Cardiac muscle cell (in vitro differentiated cells and primary cell): ENCODE data around the gene CORO1C. TPM values are rescaled to one million over a fixed set of nuclear protein-coding genes. Genes with fewer than 3 reads are reported as not detected.

Experiments used
- DNase-seq, 2 donors: peaks; one replicate each; pipeline versions ENCODE4 v3.0.0 to v3.0.0-alpha.2; 2010 to 2017; ENCODE audit warnings: low read depth in 1 of 2, low spot score in 1 of 2
- H3K27ac ChIP-seq: fragments of 200-600 bp; sonication (generic); 2 replicates; pipeline ENCODE4 v1.5.1; 2016
- H3K27me3 ChIP-seq: fragments of 200-600 bp; sonication (generic); 2 replicates; pipeline ENCODE4 v1.6.0; 2016; ENCODE audit warnings: control low read depth
- H3K36me3 ChIP-seq: fragments of 200-600 bp; sonication (generic); 2 replicates; pipeline ENCODE4 v1.5.1; 2016; ENCODE audit warnings: control low read depth
- H3K4me1 ChIP-seq: fragments of 200-600 bp; sonication (generic); 2 replicates; pipeline ENCODE4 v1.8.1; 2017; ENCODE audit warnings: low read depth, mild to moderate bottlenecking, mixed run types
- H3K4me3 ChIP-seq: fragments of 200-600 bp; sonication (generic); 2 replicates; pipeline ENCODE4 v1.5.1; 2016; ENCODE audit warnings: mild to moderate bottlenecking
- H3K9me3 ChIP-seq: fragments of 200-600 bp; sonication (generic); 2 replicates; pipeline ENCODE4 v1.5.1; 2017; ENCODE audit warnings: low read depth, mild to moderate bottlenecking, control low read depth
- polyA plus RNA-seq: library from polyadenylated mRNA; unstranded; fragments of >200 nt; fragmentation: Nextera tagmentation; extraction: Ambion mirVana; gene quantifications from 2 replicates; pipeline ENCODE4 v1.2.1, GENCODE V29; 2016
- total RNA-seq: library from RNA; depleted of rRNA; stranded (reverse); fragments of >200 nt; gene quantifications from 2 replicates; pipeline ENCODE4 v1.2.3, GENCODE V29; 2016
- TF ChIP-seq, protein P1 (sequence below): IDR thresholded peaks from 2 replicates; pipeline ENCODE4 v1.5.1; 2012; ENCODE audit warnings: low read depth, mild to moderate bottlenecking, low read length

The CORO1C gene
- total and polyA plus RNA-seq, 2 experiments from 2014 or later = 65.4 to 72.5 TPM

DNA sequence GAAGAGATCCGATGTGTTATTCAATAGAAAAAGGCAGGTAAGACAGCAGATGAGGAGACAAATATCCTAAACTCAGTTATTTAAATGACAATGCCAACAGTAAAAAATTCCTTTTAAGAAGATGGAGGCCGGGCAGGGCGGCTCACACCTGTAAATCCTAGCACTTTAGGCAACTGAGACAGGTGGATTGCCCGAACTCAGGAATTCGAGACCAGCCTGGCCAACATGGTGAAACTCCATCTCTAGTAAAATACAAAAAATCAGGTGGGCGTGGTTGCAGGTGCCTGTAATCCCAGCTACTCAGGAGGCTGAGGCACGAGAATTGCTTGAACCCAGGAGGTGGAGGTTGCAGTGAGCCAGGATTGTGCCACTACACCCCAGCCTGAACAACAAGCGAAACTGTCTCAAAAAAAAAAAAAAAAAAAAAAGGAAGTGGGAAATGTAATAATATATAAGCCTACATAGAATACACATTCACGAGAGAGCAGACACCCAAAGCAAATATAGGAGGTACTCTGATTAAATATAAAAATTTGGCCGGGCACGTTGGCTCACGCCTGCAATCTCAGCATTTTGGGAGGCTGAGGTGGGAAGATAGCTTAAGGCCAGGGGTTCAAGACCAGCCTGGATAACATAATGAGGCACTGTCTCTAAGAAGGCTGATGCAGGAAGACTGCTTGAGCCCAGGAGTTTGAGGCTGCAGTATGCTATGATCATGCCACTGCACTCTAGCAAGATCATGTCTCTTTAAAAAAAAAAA is 19.0 kb downstream of the CORO1C start:
- TF ChIP-seq, protein P1, sequence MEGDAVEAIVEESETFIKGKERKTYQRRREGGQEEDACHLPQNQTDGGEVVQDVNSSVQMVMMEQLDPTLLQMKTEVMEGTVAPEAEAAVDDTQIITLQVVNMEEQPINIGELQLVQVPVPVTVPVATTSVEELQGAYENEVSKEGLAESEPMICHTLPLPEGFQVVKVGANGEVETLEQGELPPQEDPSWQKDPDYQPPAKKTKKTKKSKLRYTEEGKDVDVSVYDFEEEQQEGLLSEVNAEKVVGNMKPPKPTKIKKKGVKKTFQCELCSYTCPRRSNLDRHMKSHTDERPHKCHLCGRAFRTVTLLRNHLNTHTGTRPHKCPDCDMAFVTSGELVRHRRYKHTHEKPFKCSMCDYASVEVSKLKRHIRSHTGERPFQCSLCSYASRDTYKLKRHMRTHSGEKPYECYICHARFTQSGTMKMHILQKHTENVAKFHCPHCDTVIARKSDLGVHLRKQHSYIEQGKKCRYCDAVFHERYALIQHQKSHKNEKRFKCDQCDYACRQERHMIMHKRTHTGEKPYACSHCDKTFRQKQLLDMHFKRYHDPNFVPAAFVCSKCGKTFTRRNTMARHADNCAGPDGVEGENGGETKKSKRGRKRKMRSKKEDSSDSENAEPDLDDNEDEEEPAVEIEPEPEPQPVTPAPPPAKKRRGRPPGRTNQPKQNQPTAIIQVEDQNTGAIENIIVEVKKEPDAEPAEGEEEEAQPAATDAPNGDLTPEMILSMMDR = no peak
- DNase-seq = no peak
- H3K4me3 ChIP-seq = no peak overlapping the region

GRCh38 chr12:108711489-108712164 is 19.7 kb downstream of the CORO1C start:
- no peak overlapping the region for H3K27ac ChIP-seq
- H3K4me3 ChIP-seq = no peak overlapping the region
- peaks cover 12% of the 10 kb centered on the region for H3K4me1 ChIP-seq
- no peaks in the 10 kb centered on the region for H3K27me3 ChIP-seq
- H3K36me3 ChIP-seq = no peaks in the 10 kb centered on the region
- no peak for DNase-seq
- TF ChIP-seq, protein P1 = no peak
- H3K9me3 ChIP-seq = no peaks in the 10 kb centered on the region

More for the DNA sequence above, 19.0 kb downstream of the CORO1C start:
- Histone ChIP-seq H3K36me3 (no peaks in the 10 kb centered on the region), H3K4me1 (peaks cover 8% of the 10 kb centered on the region), H3K27ac (no peak overlapping the region), H3K27me3 (no peaks in the 10 kb centered on the region), H3K9me3 (no peaks in the 10 kb centered on the region)

GRCh38 chr12:108709697-108710096 is 21.6 kb downstream of the CORO1C start:
- no peaks in the 10 kb centered on the region for H3K9me3 ChIP-seq
- no peaks in the 10 kb centered on the region for H3K27me3 ChIP-seq
- TF ChIP-seq, protein P1 = no peak
- DNase-seq = no peak
- no peaks in the 10 kb centered on the region for H3K36me3 ChIP-seq
- H3K4me3 ChIP-seq = no peak overlapping the region
- H3K4me1 ChIP-seq = peaks cover 12% of the 10 kb centered on the region
- H3K27ac ChIP-seq = no peak overlapping the region

GRCh38 chr12:108704527-108704926 is 26.8 kb downstream of the CORO1C start:
- DNase-seq = no peak
- Histone ChIP-seq H3K27ac (peak overlapping the region; percentile 99), H3K9me3 (no peaks in the 10 kb centered on the region), H3K27me3 (no peaks in the 10 kb centered on the region), H3K4me3 (no peak overlapping the region), H3K36me3 (no peaks in the 10 kb centered on the region), H3K4me1 (peaks cover 53% of the 10 kb centered on the region)
- TF ChIP-seq, protein P1 = no peak

DNA sequence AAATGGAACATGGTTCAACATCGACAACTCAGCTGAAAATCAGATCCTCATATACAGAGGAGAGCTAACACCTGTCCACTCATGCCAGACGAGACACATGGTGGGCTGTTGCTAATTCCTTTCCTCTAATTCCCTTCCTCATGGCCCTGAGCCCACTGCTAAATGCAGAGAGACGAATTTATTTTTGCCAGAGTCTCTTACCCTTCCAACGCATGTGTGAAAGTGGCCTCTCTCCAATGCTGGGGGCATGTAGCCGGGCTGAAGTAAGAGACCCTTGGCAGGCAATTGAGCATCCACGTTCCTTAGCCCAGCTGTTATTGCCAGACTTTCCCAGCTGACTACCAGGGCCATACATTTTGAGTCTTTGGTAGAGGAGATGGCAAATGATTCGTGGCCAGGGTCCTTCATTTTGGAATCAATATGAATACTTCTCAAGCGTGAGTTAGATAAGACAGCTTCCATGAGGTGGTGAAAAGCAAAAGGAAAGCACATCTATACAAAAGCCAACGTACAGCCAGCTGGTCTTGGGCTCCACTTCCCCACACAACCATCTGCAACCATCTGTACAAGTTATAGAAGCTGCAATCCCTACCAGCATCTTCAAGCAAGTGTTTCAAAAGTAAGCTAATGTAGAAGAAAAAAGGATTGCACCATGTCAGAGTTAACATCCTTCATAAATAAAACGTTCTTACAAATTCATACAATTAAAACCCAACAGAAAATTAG is 28.6 kb downstream of the CORO1C start:
- H3K4me1 ChIP-seq = peaks cover 53% of the 10 kb centered on the region
- H3K27ac ChIP-seq = peak overlapping the region; percentile 99
- DNase-seq = no peak
- TF ChIP-seq, protein P1 = no peak
- no peaks in the 10 kb centered on the region for H3K36me3 ChIP-seq
- H3K27me3 ChIP-seq = no peaks in the 10 kb centered on the region
- peak overlapping the region; percentile 3 for H3K4me3 ChIP-seq
- H3K9me3 ChIP-seq = no peaks in the 10 kb centered on the region
